Lower leg skin (tissue), 4 donors: ENCODE measurements around the gene GPR39. TPM values are rescaled to one million over a fixed set of nuclear protein-coding genes. Genes with fewer than 3 reads are reported as not detected.

Source experiments
- DNase-seq, 2 donors: peaks; one replicate each; pipeline ENCODE4 v3.0.0-alpha.2; 2019; ENCODE audit warnings: low spot score in 2 of 2
- H3K4me3 ChIP-seq: fragments of 200-600 bp; sonication (generic); 2 replicates; pipeline ENCODE4 v1.5.1; 2017; ENCODE audit warnings: mild to moderate bottlenecking, low read depth; ENCODE audit not compliant: poor library complexity, severe bottlenecking
- CTCF ChIP-seq, 3 donors: fragments of 450-650 bp; IDR thresholded peaks; one replicate each; pipeline ENCODE4 v1.5.1; 2016; ENCODE audit warnings: antibody characterized with exemption in 3 of 3, mild to moderate bottlenecking in 3 of 3, moderate library complexity in 2 of 3
- POLR2A ChIP-seq, 2 donors: fragments of 450-650 bp; IDR thresholded peaks; one replicate each; pipeline ENCODE4 v1.6.1; 2016 to 2017; ENCODE audit warnings: antibody characterized with exemption in 2 of 2, mild to moderate bottlenecking in 1 of 2, moderate library complexity in 1 of 2
- WGBS, 2 donors: methylation state at CpG; one replicate each; pipeline ENCODE4 v1.1.5; 2018; 5-methylcytosine and 5-hydroxymethylcytosine counted together
- intact Hi-C: fragments of 100-400 bp; cut with DNase I; formaldehyde crosslinking; loops from one replicate; pipeline ENCODE4 v1.15.0; 2023; ENCODE audit warnings: low total_unique reads
- total RNA-seq, 4 donors: library from RNA; depleted of rRNA; stranded (reverse); fragments of >200 nt; gene quantifications; one replicate each; pipeline ENCODE4 v1.1.0, GENCODE V29; 2016

Gene GPR39
- total RNA-seq, 4 donors from 2014 or later: 0.30 to 2.8 (median 2.0) TPM

DNA sequence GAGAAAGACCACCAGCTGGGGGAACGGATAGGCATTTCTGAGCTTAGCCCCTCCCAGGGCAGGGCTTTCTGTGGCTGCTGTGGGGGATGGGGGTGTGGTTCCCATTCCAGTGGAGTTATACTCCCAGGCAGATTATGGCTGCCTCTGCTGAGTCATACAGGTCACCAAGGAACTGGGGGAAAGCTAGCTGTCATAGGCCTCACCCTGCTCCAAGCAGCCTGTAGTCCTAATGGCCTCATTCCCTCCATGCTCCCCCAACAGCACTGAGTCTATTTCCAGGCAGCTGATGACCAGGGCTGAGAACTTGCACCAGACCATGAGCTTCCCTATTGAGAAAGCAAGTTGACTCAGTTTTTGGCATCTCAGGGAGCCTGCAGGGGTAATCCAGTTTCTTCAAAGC lies 87.1 kb downstream of the GPR39 start:
- DNase-seq: no peak
- intact Hi-C loops: no loop called here
- no peak overlapping the region for H3K4me3 ChIP-seq
- 80 to 83% methylated on average over 1 of the region's 1 CpG for WGBS, 2 donors
- no peak for TF ChIP-seq POLR2A (IDR thresholded peaks at IDR 0.05)
- TF ChIP-seq CTCF (IDR thresholded peaks at IDR 0.05): no peak

GRCh38 chr2:132515010-132515409 lies 98.4 kb downstream of the GPR39 start:
- intact Hi-C loops: no loop called here
- WGBS, 2 donors: 58 to 65% methylated on average over 2 of the region's 2 CpGs
- DNase-seq: no peak
- TF ChIP-seq CTCF (IDR thresholded peaks at IDR 0.05) (no peak), POLR2A (IDR thresholded peaks at IDR 0.05) (no peak)
- H3K4me3 ChIP-seq: no peak overlapping the region

DNA sequence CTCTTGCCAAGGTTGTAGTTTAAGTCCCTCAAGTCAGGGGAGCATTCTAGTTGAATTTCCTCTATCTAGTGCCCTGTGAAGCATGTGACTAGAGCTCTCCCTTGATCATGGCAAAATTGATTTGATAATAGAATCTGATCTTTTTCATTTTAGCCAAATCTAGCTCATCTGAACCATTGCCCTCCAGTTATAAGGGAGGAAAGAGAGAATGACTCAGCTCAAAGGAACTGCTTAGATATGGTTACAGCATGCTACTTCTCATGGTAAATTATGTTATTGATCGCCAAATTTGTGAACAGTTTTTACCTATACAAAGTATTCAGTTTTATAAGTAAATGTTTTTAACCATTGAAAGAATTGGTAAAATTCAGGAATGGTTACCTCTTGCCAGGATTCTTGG lies 100.8 kb downstream of the GPR39 start:
- TF ChIP-seq CTCF (IDR thresholded peaks at IDR 0.05) (no peak), POLR2A (IDR thresholded peaks at IDR 0.05) (no peak)
- WGBS, 2 donors: 81 to 90% methylated on average over 1 of the region's 1 CpG
- intact Hi-C loops: no loop called here
- H3K4me3 ChIP-seq: no peak overlapping the region
- DNase-seq: no peak

GRCh38 chr2:132518302-132518701 lies 101.7 kb downstream of the GPR39 start:
- DNase-seq: no peak
- H3K4me3 ChIP-seq: no peak overlapping the region
- intact Hi-C loops: no loop called here
- 83 to 93% methylated on average over 4 of the region's 4 CpGs for WGBS, 2 donors
- no peak for TF ChIP-seq POLR2A (IDR thresholded peaks at IDR 0.05)
- no peak for TF ChIP-seq CTCF (IDR thresholded peaks at IDR 0.05)

GRCh38 chr2:132519566-132519965 lies 103.0 kb downstream of the GPR39 start:
- TF ChIP-seq CTCF (IDR thresholded peaks at IDR 0.05) (no peak), POLR2A (IDR thresholded peaks at IDR 0.05) (no peak)
- intact Hi-C loops: no loop called here
- H3K4me3 ChIP-seq: no peak overlapping the region
- no peak for DNase-seq
- WGBS, 2 donors: 62 to 65% methylated on average over 3 of the region's 3 CpGs

- intact Hi-C loops: no loop called here
- no peak for DNase-seq
- H3K4me3 ChIP-seq: no peak overlapping the region
- WGBS, 2 donors: 48 to 50% methylated on average over 3 of the region's 3 CpGs
- TF ChIP-seq CTCF (IDR thresholded peaks at IDR 0.05): no peak
- TF ChIP-seq POLR2A (IDR thresholded peaks at IDR 0.05): no peak
Observed at GRCh38 chr2:132521341-132521740, 104.7 kb downstream of the GPR39 start.
